ENCODE measurements around the gene PPM1A.

PPM1A gene

DNA sequence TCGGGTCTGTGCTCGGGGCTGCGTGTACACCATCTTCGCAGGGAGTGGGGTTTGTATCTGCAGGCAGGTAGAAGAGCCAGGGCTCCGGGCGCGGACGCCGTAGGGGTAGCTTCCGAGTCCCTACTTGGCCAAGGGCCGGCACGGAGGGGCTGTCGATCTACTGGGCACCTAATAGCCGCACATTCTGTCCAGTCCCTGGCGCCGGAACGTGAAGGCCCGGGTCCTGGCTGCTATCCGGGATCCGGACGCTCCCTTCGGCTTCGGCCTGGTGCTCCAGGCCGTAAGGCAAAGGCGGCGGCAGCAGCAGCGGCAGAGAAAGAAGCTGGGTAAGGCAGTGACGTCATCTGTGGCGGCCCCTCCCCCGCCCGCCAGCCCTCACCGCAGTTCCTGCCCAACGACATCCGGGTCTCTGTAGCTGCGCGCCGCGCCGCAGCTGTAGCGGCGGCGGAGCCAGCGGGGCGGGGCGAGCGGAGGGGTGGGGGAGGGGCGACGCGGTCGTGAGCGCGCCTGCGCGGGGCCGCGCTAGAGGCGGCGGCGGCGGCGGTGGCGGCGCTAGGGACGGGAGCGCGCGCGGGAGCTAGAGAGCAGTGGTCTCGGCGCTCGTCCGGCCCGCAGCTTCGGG is at the start of gene PPM1A:
TSS of gene PPM1A (plus strand) at position 525 of the 622 bp plus-strand sequence. CDS start 33,483 bp downstream, outside the sequence.
- peak; percentile 91 for DNase-seq

DNA sequence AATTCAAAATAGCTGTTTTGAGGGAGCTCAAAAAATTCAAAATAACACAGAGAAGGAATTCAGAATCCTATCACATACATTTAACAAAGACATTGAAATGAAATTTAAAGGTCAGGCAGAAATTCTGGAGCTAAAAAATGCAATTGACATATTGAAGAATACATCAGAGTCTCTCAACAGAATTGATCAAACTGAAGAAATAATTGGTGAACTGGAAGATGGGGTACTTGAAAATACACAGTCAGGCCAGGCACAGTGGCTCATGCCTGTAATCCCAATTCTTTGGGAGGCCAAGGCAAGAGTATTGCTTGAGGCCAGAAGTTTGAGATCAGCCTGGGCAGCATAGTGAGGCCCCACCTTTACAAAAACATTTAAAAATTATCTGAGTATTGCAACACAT is 49.7 kb upstream of the PPM1A start:
- DNase-seq, result no peak

DNA sequence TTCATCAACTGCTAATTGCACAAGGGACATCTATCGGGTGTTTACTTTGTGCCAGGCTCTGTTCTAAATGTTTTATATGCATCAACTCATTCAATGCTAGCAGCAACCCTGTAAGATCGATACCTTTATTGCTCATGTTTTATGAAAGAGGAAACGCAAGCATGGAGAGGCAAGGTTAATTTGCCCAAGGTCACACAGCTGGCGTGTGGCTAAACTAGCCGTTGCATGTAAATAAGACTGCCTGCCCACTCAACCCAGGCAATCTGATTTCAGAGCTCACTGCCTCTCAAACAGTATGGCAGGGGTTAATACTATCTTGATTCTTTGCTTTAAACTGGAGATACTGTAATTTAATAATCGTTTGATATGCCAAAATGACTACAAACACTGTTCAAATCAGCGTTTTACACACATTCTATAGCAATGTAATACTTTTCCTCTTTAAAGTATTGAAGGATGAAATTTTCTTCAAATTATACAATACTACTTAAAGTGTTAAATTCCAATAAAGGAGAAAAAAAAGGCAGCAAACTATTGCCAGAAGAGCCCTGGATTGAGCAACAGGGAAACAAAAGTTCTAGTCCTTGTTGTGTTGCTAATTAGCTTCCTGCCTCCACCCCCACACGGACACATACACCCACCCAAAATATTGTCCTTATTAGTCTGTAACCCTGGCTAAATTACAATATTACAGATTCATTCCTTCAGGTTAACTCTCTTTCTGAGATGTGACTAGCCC is 44.7 kb upstream of the PPM1A start:
- DNase-seq, result peak; percentile 26

DNA sequence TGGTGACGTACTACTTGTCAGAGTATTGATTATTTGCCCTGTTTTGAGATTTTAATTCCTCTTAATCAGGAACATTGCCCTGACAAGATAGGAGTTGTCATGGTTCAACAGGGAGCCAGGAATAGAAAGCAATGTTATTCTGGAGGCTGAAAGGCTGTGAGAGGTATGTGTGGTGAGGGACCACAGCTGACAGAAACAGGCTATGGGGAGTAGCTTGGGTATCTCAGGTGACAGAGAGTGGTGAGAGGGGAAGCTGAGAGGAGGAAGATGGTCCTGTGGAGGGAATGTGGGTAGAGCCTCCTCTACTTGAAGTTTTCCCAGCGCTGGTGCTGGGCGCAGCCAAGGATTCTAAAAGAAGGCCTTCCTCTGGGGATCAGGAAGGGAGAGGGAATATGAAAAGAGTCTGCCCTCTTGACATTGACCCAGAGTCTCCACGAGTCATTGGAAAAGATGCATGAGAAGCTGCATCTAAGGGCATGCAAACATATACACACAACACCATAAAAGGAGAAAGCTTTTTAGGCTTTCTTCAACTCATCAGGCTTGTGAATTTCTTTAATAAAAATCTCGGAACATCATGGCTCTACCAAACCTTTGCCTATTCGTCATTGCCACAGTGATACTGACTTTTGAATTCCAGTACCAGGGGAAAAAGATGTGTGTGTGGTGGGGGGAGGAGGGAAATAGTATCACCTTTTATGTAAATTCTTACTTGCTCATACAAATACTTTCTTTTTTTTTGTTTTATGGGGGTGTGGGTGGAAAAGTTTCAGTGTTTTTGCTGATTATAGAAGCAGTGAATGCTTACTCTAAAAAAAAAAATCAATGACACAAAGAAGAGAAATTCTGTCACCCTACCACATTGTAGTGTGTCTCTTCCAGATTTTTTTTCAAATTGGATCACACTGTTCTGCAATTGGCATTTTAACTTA is 43.9 kb upstream of the PPM1A start:
- peak; percentile 19 for DNase-seq

DNA sequence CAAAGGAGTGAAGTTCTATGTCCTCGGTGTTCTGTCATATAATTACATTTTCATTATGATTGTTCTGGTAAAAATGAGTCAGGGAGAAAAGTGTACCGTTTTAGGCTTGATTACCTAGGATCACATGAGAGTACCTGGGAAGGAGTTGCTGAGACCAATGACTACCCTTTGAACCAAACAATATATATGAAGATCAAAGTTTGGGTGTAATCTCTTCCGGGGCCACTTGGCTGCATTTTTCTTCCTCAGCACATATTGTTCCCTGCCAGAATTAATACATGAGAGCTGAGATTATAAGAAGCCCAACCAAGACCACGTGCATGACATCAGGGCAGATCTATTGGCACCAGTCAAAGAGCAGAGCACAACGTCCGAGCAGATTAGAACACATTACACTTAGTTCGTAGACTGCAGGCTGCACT is 42.8 kb upstream of the PPM1A start:
- DNase-seq, result no peak

DNA sequence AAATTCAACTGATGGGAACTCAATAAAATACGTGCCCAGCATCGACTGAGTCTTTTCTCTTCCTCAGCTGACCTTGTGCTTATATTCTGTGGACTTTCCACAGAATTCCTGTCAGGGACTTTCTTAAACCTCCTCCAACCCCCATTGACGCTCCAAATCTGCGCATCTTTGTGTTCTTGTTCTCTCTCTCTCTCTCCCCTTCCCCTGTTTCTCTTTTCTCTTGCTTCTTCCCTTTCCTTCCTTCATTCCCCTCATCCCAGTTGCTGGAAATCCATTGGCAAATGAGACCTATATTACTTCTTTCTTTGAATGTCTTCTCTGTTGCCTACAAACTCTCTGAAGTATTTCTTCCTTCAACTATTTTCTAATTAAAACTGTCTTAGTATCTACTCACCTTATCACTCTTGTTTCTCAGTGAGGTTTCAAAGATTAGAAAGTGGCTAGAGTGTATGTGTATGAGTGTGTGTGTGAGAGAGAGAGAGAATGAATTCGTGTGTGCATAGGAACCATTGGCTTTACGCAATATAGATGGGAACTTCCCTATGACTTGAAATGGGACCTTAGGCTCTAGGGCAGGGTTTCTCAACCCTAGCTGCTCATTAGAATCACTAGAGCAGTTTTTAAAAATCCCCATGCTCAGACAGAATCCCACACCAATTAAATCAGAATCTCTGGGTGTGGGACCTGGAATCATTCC is 42.0 kb upstream of the PPM1A start:
- no peak for DNase-seq

DNA sequence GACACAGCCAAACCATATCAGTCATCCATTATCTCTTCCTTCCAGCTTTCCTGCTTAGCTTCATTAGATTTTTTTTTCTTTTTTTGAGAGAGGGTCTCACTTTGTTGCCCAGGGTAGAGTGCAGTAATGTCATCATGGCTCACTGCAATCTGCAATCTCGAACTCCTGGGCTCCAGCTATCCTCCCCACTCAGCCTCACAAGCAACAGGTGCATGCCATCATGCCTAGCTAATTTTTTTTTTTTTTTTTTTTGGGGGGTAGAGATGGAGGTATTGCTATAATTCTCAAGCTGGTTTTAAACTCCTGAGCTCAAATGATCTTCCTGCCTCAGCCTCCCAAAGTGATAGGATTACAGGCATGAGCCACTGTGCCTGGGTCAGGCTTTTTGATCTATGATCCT is 38.3 kb upstream of the PPM1A start:
- no peak for DNase-seq

DNA sequence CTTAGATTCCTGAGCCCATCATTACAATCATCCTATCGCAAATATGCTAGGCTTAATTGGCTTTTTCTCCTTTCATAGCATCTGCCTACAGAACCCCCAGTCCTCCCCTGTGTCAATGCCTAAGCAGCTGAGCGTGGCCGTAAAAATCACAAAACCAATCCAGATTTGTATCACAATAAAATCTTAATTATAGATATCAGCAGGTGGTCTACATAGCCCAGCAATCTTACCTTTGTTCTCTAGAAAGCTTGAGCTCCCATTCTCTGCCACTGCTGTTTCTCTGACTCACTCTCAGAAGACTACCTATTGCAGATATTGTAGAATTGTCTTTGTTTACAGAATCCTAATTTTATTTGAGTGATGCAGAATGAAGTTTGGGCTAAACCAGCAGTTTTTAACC is 37.9 kb upstream of the PPM1A start:
- DNase-seq, result no peak

DNA sequence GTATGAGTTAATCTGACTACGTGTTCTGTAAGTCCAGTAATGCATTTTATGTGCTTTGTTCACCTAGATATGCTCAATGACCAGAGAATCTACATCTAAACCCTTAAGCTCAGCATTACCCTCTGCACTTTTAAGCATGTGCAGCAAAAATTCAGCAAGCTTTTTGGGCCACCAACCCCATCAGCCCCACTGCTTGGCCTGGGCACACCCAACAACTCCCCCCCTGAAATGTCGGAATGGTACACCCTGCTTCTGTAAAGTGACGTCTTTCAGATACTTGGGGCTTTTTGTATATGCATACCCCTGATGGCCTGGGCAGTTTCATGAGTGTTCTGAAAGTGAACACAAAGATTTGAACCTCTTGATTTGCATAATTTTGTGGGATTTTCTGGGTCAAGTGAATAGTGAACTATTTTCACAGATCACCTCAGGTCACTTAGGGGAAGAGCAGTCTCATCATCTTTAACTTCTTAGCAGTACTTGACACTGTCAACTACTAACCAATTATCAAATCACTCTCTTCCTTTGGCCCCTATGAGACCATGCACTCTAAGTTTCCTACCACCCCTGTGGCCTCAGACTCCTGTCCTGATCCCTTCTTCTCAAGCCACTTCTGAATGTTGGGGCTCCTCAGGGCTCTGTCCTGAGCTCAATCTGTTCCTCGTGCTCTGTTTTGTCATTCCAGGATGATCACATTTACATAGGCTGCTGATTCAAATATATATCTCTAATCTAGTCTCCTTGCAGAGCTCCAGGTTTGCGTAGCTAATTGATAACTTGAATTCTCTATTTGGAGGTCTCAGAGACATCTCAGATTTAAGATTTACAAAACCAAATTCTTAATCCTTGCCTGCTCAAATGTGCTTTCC is 36.3 kb upstream of the PPM1A start:
- DNase-seq, result no peak

DNA sequence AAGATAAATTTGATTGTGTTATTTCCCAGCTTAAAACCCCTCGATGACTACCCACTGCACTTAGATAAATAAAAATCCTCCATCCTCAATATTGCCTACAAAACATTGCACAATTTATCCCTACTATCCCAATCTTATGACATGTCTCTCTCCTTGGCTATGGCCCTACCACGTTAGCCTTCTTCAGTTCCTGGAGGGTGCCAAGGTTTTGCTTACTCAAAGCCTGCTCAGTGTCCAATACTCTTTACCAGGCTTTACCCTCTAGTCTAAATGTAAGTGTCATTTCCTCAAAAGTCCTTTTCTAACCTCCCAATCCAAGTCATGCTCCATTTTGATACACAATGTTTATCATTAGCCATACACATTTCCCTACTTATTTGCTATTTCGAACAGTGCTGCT is 35.0 kb upstream of the PPM1A start:
- DNase-seq, result no peak

DNA sequence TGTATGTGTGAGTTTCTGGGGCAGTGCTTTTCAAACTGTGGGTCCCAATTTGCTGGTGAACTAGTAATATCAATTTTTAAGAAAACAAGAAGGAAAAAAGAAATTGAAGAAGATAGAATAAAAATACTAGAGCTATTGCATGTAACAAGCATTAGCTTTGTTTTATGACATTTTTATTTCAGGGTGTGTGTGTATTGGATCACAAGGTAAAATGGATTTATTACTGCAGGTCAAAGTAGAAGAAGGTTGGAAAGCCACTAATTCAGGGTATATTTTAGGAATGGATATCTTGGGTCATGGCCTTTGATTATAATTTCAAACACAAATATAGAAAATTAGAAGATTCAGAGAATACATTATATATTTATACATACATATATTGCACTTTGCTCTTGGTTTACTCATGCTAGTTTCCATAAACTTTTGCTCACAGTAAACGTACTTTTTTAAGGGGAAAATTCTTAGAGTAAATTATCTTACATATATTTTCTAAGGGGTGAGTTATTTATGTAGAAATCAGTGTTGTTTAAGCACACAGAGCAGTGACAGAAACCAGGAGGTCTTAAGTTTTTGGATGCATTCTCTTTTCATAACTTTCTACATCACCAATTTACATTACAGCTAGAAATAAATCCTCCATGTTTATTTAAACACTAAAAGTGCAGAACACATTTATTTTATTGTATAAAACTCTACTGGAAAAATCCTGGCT is 34.5 kb upstream of the PPM1A start:
- DNase-seq, result no peak

DNA sequence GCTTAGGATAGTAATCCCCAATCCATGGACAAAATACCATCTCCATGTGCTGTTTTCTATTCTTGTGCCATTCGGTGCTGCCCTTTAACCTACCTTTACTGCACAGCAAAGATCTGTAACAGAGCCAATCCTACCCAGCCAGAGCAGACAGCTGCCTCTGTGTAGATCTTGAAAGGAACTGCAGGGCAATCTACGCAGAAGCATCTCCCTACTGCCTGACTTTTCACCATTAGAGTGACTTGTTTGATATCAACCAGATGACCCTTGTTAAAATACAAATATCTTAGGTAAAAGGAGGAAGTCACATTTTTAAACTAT is 33.9 kb upstream of the PPM1A start:
- no peak for DNase-seq

DNA sequence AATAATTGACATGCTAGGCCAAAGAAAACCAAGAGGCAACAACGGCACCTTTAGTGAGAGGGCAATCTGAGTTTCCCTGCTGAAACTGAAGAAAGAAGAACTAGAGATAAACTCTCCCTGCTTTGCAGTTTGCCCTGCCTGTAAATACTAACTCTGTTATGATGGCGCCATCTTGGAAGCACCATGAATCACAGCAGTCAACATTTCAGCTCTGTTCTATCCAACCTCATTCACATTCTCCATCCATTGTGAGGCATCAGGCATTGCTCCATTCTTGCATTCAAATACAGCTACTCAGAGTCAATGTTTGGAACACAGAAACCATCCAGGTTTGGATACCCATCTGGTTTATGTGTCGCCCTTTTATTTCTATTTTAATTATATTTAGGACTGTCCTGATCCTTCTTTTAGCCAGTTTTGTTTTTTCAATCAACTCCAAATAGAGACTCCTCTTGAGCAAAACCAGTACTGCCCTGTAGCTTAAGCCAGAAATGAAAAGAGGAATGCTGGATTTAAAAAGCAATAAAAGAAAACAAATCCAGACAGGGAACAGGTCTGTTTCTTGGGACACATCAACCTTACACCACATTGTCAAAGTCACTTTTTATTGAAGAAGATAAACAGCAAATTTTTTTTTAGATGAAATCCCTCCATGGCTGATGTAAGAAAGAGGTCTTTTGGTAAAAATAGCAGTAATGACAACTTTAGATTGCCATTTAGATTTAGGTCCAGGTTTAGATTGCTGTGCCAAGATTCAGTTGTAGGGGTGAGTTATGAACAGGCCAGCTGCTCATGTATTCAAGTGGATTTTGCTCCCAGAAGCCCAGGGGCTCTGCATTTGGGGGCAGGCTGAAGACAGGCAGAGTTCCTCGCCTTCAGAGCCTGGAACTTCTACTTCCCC is 33.3 kb upstream of the PPM1A start:
- no peak for DNase-seq

DNA sequence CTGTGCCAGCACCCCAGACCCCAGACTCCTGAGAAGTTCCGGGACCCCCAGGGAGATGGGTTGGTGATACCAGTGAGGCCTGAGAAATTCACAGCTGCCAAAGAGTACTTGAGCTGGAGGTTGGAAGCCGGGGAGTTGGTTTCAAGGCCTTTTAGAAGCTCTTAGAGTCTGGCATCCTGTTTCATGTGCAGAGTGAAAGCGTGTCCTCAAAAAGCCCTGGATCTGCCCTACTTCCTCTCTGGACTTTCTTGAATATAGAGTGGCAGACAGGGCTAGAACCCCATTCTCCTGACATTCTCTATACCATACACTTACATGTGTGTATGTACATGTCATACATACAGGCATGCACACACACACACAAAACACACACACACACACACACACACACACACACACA is 31.3 kb upstream of the PPM1A start:
- DNase-seq, result no peak

DNA sequence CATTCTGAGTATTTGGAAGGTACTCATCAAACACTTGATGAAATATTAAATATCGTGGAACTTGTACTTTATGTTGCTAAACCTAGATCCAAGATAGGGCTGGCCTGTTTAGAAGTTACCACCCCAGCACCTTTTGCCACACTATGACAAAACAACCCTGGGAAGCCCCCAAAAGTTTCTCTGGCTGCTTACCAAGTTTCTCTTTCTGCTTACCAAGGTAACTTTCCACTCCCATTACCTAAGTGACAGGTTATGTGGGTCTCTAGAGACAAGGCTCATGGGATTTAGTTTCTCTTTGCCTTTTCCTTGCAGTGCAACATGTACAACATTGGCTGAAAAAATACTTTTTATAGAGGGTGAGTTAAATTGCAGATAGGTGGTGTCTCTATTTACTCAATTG is 28.9 kb upstream of the PPM1A start:
- no peak for DNase-seq

DNA sequence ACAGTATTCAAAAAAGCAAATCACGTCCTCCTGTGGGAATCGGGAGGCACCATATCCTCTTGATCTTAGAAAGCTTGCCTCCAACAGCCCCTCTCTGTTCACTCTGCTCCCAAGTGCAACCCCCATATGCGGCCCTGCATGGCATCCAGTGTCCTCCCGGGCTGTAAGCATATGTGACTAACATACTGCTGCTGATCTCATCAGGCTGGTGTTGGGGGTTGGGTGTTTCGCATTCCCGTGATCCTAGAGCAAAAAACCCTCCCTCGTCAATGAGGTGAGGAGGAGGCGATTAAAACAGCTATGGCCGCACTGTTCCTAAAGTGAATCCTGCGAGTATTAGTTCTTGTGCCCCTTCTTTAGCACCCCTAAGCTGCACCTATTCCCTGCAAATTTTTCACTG is 28.1 kb upstream of the PPM1A start:
- no peak for DNase-seq

DNA sequence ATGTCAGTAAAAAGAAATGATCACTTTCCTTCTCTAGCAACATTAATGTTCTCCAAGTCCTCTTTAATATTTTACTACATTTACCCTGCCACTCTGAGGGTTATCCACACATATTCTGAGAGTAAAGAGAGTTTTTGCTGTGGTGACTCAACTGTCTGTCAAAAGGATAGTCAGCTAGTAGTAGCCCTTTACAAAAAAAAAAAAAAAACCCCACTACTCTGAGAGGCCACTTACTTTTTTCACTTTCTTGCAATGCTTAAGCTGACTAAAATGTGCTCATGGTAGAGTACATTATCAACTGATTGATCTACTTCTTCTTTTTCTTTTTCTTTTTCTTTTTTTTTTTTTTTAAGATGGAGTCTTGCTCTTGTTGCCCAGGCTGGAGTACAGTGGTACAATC is 27.6 kb upstream of the PPM1A start:
- DNase-seq, result no peak

DNA sequence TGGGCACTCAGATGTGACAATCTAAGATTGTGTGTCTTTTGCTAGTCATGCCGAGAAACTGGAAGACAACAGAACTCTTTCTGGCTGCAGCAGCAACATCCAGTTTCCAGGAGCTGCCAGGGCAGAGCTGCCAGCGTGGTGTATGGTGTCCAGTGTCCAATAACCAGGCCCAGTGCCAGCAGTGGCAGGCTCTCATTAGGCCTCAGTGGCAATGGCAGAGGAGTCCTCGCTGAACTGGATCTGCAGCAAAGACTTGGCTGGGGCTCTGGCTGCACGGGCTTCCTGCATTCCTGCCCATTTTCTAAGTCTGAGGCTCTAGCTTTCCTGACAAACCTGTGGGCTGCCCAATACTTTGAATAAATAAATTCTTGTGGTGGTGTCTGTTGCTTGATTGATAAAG is 26.2 kb upstream of the PPM1A start:
- peak; percentile 88 for DNase-seq

DNA sequence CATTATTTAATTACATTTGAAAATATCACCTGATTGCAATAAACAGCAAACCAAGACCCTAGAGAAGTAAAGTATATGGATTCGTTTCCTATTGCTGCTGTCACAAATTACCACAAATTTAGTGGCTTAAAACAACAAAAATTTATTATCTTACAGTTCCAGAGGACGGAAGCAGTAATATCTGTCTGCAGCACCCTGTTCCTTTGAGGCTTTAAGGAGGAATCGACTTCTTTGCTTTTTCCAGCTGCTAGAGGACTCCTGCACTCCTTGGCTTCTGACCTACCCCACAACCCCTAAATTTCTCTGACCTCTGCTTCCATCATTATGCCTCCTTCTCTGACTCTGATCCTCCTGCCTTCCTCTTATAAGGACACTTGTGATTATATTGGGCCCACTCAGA is 23.8 kb upstream of the PPM1A start:
- DNase-seq, result no peak

DNA sequence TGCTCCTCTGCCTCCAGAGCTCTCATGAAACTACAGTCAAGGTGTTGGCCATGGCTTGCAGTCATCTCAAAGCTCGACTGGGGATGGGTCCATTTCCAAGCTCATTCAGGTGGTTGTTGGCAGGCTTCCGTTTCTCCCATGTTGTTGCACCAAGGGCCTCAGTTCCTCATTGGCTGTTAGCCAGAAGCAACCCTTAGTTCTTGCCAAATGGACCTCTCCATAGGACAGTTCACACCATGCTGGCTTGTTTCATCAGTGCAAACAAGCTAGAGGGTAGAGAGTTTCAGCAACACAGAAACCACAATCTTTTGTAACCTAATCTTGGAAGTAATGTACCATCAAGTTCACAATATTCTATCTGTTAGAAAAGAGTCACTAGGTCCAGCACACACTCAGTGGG is 22.7 kb upstream of the PPM1A start:
- DNase-seq, result no peak

DNA sequence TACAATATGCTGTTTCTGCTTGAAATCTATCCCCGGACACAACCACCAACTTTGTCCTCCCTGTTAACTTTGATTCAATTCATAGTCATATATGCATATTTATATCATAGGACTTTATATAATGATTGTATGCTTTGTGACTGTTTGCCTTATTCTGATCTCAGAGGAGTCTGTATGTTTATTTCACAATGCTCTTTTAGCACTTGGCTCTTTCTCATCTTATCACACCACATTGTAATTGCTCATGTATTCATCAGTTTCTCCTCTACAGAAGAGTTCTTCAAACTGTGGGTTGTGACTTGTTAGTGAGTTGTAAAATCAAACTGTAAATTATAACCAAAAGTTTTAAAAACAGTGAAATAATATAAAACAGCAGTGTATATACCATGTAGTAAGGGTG is 21.7 kb upstream of the PPM1A start:
- DNase-seq, result no peak

Measured in NCI-H526 treated with DMSO at 0.1 percent for 48 hours (cell line).